ENCODE measurements around the gene SORBS1.
"Not testable (repeated sequence)": the region's sequence is repeated elsewhere in the genome, so short reads cannot be mapped to it uniquely, and the experiment has no call there.

SORBS1 gene

GRCh38 chr10:95355301-95355700, 205.9 kb downstream of the SORBS1 start:
- H3K4me3 ChIP-seq (ENCODE audit: low read depth, low read length), result no peak overlapping the region
- in situ Hi-C loops (cut with HindIII; ENCODE audit: low sequenced_read_pairs), result no loop called here
- peak; percentile 73 for DNase-seq (ENCODE audit: low read depth)
- no peak for TF ChIP-seq CTCF (IDR thresholded peaks at IDR 0.05; ENCODE audit: low read depth, low read length, missing control alignments)

- TF ChIP-seq CTCF (IDR thresholded peaks at IDR 0.05; ENCODE audit: low read depth, low read length, missing control alignments), result no peak
- H3K4me3 ChIP-seq (ENCODE audit: low read depth, low read length), result no peak overlapping the region
- no peak for DNase-seq (ENCODE audit: low read depth)
- in situ Hi-C loops (cut with HindIII; ENCODE audit: low sequenced_read_pairs), result loop anchor here (5.0 kb wide), 1 partner anchor 47 kb away; no protein-coding TSS in a partner anchor
Measured at GRCh38 chr10:95354110-95354509, 207.1 kb downstream of the SORBS1 start.

GRCh38 chr10:95353123-95353522, 208.0 kb downstream of the SORBS1 start:
- no peak overlapping the region for H3K4me3 ChIP-seq (ENCODE audit: low read depth, low read length)
- DNase-seq (ENCODE audit: low read depth), result no peak
- no peak for TF ChIP-seq CTCF (IDR thresholded peaks at IDR 0.05; ENCODE audit: low read depth, low read length, missing control alignments)
- in situ Hi-C loops (cut with HindIII; ENCODE audit: low sequenced_read_pairs), result loop anchor here (5.0 kb wide), 1 partner anchor 46 kb away; no protein-coding TSS in a partner anchor

- in situ Hi-C loops (cut with HindIII; ENCODE audit: low sequenced_read_pairs), result loop anchor here (5.0 kb wide), 1 partner anchor 45 kb away; no protein-coding TSS in a partner anchor
- DNase-seq (ENCODE audit: low read depth), result no peak
- no peak overlapping the region for H3K4me3 ChIP-seq (ENCODE audit: low read depth, low read length)
- TF ChIP-seq CTCF (IDR thresholded peaks at IDR 0.05; ENCODE audit: low read depth, low read length, missing control alignments), result no peak
Measured at GRCh38 chr10:95352684-95353083, 208.5 kb downstream of the SORBS1 start.

- no peak for DNase-seq (ENCODE audit: low read depth)
- no peak for TF ChIP-seq CTCF (IDR thresholded peaks at IDR 0.05; ENCODE audit: low read depth, low read length, missing control alignments)
- no peak overlapping the region for H3K4me3 ChIP-seq (ENCODE audit: low read depth, low read length)
- in situ Hi-C loops (cut with HindIII; ENCODE audit: low sequenced_read_pairs), result loop anchor here (5.0 kb wide), 1 partner anchor 44 kb away; no protein-coding TSS in a partner anchor
Measured at GRCh38 chr10:95350830-95351228, 210.3 kb downstream of the SORBS1 start.

- no peak for DNase-seq (ENCODE audit: low read depth)
- no peak overlapping the region for H3K4me3 ChIP-seq (ENCODE audit: low read depth, low read length)
- no peak for TF ChIP-seq CTCF (IDR thresholded peaks at IDR 0.05; ENCODE audit: low read depth, low read length, missing control alignments)
- in situ Hi-C loops (cut with HindIII; ENCODE audit: low sequenced_read_pairs), result loop anchor here (5.0 kb wide), 1 partner anchor 43 kb away; no protein-coding TSS in a partner anchor
Measured at GRCh38 chr10:95350219-95350829, 210.8 kb downstream of the SORBS1 start.

- in situ Hi-C loops (cut with HindIII; ENCODE audit: low sequenced_read_pairs); H3K4me3 ChIP-seq (ENCODE audit: low read depth, low read length); DNase-seq (ENCODE audit: low read depth): not testable (repeated sequence)
Measured at GRCh38 chr10:95347402-95347766, 213.8 kb downstream of the SORBS1 start.

Measured in astrocyte of the cerebellum (primary cell).